Measurements from ENCODE around the gene NGRN.
"Not testable (repeated sequence)": the region's sequence is repeated elsewhere in the genome, so short reads cannot be mapped to it uniquely, and the experiment has no call there.

Gene NGRN

DNA sequence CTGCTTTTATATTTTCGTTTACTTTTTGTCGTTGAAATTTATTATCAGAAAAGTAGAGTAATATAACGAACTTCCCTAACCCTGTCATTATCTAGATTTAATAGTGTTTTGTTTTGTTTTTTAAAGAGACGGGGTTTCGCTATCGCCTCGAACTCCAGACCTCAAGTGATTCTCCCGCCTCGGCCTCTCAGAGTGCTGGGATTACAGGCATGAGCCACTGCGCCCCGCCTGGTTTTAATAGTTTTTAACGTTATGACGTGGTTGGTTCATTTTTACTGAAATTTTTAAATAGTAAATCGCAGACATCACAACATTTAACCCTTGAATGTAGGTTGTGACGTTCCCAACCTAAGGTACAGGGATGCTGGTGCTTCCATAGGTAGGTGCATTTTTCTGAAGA is 1.0 kb downstream of the NGRN start:
- peak overlapping the region; percentile 85 to 88 for H3K4me3 ChIP-seq (ENCODE audit: low read depth in 1 of 2, low read length in 1 of 2)
- H3K9me3 ChIP-seq, result no peaks in the 10 kb centered on the region
- TF ChIP-seq, protein P1, sequence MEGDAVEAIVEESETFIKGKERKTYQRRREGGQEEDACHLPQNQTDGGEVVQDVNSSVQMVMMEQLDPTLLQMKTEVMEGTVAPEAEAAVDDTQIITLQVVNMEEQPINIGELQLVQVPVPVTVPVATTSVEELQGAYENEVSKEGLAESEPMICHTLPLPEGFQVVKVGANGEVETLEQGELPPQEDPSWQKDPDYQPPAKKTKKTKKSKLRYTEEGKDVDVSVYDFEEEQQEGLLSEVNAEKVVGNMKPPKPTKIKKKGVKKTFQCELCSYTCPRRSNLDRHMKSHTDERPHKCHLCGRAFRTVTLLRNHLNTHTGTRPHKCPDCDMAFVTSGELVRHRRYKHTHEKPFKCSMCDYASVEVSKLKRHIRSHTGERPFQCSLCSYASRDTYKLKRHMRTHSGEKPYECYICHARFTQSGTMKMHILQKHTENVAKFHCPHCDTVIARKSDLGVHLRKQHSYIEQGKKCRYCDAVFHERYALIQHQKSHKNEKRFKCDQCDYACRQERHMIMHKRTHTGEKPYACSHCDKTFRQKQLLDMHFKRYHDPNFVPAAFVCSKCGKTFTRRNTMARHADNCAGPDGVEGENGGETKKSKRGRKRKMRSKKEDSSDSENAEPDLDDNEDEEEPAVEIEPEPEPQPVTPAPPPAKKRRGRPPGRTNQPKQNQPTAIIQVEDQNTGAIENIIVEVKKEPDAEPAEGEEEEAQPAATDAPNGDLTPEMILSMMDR (IDR thresholded peaks at IDR 0.05), result no peak
- peak overlapping the region; percentile 90 for H3K27ac ChIP-seq
- peaks cover 16% of the 10 kb centered on the region for H3K36me3 ChIP-seq
- H3K4me1 ChIP-seq (ENCODE audit: control insufficient read depth in 1 of 2, insufficient read depth in 1 of 2, low read depth in 1 of 2, low read length in 1 of 2), result peaks cover 26 to 28% of the 10 kb centered on the region in 2 experiments
- no peaks in the 10 kb centered on the region for H3K27me3 ChIP-seq

DNA sequence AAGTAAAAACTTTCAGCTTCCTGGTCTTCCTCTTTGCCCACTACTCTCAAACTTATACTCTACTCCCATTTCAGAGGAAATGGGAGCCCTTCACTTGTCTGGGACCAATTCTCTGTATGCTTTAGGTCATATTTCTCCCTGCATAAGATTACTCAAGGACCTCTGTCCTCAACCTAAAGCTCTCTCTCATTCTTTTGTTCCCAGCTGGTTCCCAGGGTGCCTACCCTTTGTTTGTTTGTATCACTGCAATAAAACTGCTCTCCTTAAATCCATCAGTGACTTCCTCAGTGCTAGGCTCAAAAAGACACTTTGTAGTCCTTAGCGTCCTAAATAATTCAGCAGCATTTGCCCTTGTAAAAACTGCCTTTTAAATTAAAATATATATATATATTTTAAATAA is 2.9 kb downstream of the NGRN start:
- Histone ChIP-seq H3K4me1 (ENCODE audit: control insufficient read depth in 1 of 2, insufficient read depth in 1 of 2, low read depth in 1 of 2, low read length in 1 of 2) (peaks cover 26 to 28% of the 10 kb centered on the region in 2 experiments), H3K4me3 (ENCODE audit: low read depth in 1 of 2, low read length in 1 of 2) (no peak overlapping the region), H3K36me3 (peaks cover 35% of the 10 kb centered on the region), H3K27me3 (no peaks in the 10 kb centered on the region), H3K27ac (no peak overlapping the region), H3K9me3 (no peaks in the 10 kb centered on the region)
- TF ChIP-seq, protein P1 (IDR thresholded peaks at IDR 0.05), result no peak

DNA sequence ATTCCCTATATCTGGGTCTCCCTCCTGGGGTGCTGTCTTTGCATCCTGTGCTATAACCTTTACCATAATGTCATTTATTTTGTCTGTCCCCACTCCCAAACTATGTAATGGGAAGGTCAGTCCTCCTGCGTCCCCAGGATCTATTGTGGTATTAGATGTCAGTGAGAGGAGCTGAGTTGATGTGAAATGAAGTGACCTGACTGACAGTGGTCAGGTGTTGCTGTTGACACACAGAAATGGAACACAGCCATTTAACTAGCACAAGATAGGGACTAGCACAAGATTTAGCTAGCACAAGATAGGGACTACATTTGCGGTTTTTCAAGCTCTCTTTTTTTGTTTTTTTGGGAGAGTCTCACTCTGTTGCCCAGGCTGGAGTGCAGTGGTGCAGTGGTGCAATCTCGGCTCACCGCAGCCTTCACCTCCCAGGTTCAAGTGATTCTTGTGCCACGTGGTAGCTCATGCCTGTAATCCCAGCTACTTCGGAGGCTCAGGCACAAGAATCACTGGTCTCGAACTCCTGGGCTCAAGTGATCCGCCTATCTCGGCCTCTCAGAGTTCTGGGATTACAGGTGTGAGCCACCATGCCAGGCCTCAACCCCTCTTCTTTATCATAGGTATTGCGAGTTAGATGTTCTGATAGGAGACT is 5.2 kb downstream of the NGRN start:
- TF ChIP-seq, protein P1 (IDR thresholded peaks at IDR 0.05), result no peak
- Histone ChIP-seq H3K4me1 (ENCODE audit: control insufficient read depth in 1 of 2, insufficient read depth in 1 of 2, low read depth in 1 of 2, low read length in 1 of 2) (peaks cover 15 to 17% of the 10 kb centered on the region in 2 experiments), H3K27ac (no peak overlapping the region), H3K36me3 (peaks cover 39% of the 10 kb centered on the region), H3K4me3 (ENCODE audit: low read depth in 1 of 2, low read length in 1 of 2) (no peak overlapping the region), H3K27me3 (no peaks in the 10 kb centered on the region), H3K9me3 (no peaks in the 10 kb centered on the region)

DNA sequence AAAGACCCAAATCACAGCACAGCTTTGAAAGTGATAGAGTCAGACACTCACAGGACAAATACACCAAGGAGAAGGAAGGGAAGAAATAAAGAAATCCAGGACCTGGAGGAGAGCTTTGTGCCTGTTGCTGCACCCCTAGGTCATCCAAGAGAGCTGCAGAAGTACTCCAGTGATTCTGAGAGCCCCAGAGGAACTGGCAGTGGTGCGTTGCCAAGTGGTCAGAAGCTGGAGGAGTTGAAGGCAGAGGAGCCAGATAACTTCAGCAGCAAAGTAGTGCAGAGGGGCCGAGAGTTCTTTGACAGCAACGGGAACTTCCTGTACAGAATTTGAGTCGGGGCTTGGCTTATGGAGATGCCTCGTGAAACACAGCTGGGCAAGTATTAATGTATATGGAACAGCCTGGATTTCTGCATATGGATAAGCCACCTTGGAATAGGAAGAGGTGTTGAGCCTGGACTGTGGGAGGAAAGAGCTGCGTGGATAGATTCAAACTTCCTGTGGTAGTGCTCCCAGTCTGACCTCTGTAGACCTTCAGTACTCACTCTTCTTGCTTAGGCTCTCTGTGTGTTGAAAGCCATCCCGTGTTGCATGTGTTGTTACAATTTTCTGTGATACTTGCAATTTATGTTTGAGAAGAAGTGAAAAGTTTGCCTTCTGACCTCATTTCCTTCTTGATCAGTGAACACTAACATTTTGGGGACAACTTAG is 6.1 kb downstream of the NGRN start:
- TF ChIP-seq, protein P1 (IDR thresholded peaks at IDR 0.05), result no peak
- H3K4me3 ChIP-seq (ENCODE audit: low read depth in 1 of 2, low read length in 1 of 2), result no peak overlapping the region
- peaks cover 9 to 10% of the 10 kb centered on the region in 2 experiments for H3K4me1 ChIP-seq (ENCODE audit: control insufficient read depth in 1 of 2, insufficient read depth in 1 of 2, low read depth in 1 of 2, low read length in 1 of 2)
- H3K27me3 ChIP-seq, result no peaks in the 10 kb centered on the region
- H3K9me3 ChIP-seq, result no peaks in the 10 kb centered on the region
- peaks cover 39% of the 10 kb centered on the region for H3K36me3 ChIP-seq
- H3K27ac ChIP-seq, result peak overlapping the region; percentile 0

DNA sequence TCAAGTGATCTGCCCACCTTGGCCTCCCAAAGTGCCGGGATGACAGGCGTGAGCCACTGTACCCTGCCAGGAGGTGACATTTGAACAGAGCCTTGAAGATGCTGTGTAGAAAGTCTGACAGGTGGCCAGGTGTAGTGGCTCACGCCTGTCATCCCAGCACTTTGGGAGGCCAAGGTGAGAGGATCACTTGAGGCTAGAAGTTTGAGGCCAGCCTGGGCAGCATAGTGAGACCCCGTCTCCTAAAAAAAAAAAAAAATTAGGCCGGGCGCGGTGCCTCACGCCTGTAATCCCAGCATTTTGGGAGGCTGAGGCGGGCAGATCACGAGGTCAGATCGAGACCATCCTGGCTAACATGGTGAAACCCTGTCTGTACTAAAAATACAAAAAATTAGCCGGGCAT is 13.0 kb downstream of the NGRN start:
- H3K27me3 ChIP-seq; H3K4me3 ChIP-seq (ENCODE audit: low read depth in 1 of 2, low read length in 1 of 2); H3K36me3 ChIP-seq; H3K9me3 ChIP-seq; H3K27ac ChIP-seq; H3K4me1 ChIP-seq (ENCODE audit: control insufficient read depth in 1 of 2, insufficient read depth in 1 of 2, low read depth in 1 of 2, low read length in 1 of 2): not testable (repeated sequence)

DNA sequence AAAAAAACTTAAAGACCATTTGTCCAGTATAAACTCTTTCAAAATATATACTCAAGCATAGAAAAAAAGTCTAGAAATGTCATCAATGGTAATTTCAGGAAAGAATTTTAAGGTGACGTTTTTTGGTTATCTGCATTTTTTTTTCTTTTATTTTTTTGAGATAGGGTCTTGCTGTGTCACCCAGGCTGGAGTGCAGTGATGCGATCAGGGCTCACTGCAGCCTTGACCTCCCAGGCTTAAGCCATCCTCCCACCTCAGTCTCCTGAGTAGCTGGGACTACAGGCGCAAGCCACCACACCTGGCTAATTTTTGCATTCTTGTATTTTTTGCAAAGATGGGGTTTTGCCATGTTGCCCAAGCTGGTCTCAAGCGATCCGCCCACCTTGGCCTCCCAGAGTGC is 15.3 kb downstream of the NGRN start:
- H3K27me3 ChIP-seq; H3K4me1 ChIP-seq (ENCODE audit: control insufficient read depth in 1 of 2, insufficient read depth in 1 of 2, low read depth in 1 of 2, low read length in 1 of 2); H3K27ac ChIP-seq; H3K4me3 ChIP-seq (ENCODE audit: low read depth in 1 of 2, low read length in 1 of 2); H3K9me3 ChIP-seq; H3K36me3 ChIP-seq: not testable (repeated sequence)

DNA sequence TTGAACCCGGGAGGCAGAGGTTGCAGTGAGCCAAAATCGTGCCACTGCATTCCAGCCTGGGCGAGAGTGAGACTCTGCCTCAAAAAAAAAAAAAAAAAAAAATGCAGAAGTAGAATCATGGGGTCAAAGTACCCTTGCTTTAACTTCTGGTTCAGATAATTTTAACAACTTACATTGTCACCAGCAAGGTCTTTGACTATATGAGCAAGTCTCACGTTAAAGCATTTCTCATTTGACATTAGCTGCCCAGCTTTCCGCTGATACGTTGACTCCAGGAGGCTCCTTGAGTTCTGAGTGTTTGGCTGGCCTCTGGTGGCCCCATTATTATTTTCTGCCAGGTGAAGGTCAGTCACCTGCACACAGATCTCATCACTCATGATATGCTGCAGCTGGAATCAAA is 16.2 kb downstream of the NGRN start:
- not testable (repeated sequence) for H3K4me1 ChIP-seq (ENCODE audit: control insufficient read depth in 1 of 2, insufficient read depth in 1 of 2, low read depth in 1 of 2, low read length in 1 of 2); H3K27me3 ChIP-seq; H3K9me3 ChIP-seq; H3K36me3 ChIP-seq; H3K27ac ChIP-seq; H3K4me3 ChIP-seq (ENCODE audit: low read depth in 1 of 2, low read length in 1 of 2)

Measured in neutrophil (primary cell).